Osteocyte (in vitro differentiated cells): ENCODE results near the gene DAG1. TPM values are rescaled to one million over a fixed set of nuclear protein-coding genes. Genes with fewer than 3 reads are reported as not detected.

Experiments
- DNase-seq: peaks from one replicate; pipeline ENCODE4 v3.0.0; 2021; ENCODE audit warnings: mixed read lengths; ENCODE audit not compliant: unreplicated experiment; ENCODE audit errors: extremely low spot score
- H3K27ac Mint-ChIP-seq: one replicate; pipeline ENCODE4 v1.8.0; 2021; ENCODE audit warnings: mild to moderate bottlenecking, mixed read lengths; ENCODE audit not compliant: unreplicated experiment
- H3K27me3 Mint-ChIP-seq: one replicate; pipeline ENCODE4 v1.8.0; 2021; ENCODE audit warnings: mixed read lengths; ENCODE audit not compliant: unreplicated experiment
- H3K36me3 Mint-ChIP-seq: one replicate; pipeline ENCODE4 v1.8.0; 2021; ENCODE audit warnings: mixed read lengths; ENCODE audit not compliant: unreplicated experiment
- H3K4me1 Mint-ChIP-seq: one replicate; pipeline ENCODE4 v1.8.0; 2021; ENCODE audit warnings: mixed read lengths; ENCODE audit not compliant: unreplicated experiment
- H3K4me3 Mint-ChIP-seq: one replicate; pipeline ENCODE4 v1.8.0; 2021; ENCODE audit warnings: mild to moderate bottlenecking, moderate library complexity, mixed read lengths; ENCODE audit not compliant: unreplicated experiment
- H3K9me3 Mint-ChIP-seq: one replicate; pipeline ENCODE4 v1.8.0; 2021; ENCODE audit warnings: mixed read lengths; ENCODE audit not compliant: unreplicated experiment
- CTCF ChIP-seq: fragments of 200-600 bp; sonication (generic); IDR thresholded peaks from 2 replicates; pipeline ENCODE4 v1.5.0; 2021; ENCODE audit warnings: antibody characterized with exemption, mild to moderate bottlenecking, moderate library complexity
- total RNA-seq: library from RNA; stranded (reverse); gene quantifications from 2 replicates; pipeline ENCODE4 v1.2.1, GENCODE V29; 2021

The DAG1 gene
- total RNA-seq, 1 donor from 2014 or later: 136 TPM

- DNase-seq: no peak
- Mint-ChIP-seq H3K36me3 (peaks cover 25% of the 10 kb centered on the region), H3K4me3 (no peak overlapping the region), H3K27ac (no peak overlapping the region), H3K27me3 (no peaks in the 10 kb centered on the region), H3K4me1 (no peaks in the 10 kb centered on the region), H3K9me3 (no peaks in the 10 kb centered on the region)
- no peak for TF ChIP-seq CTCF
These were observed 61.2 kb downstream of the DAG1 start for GRCh38 chr3:49531218-49531617.

GRCh38 chr3:49531715-49532114 lies 61.6 kb downstream of the DAG1 start:
- Mint-ChIP-seq H3K9me3 (no peaks in the 10 kb centered on the region), H3K27me3 (no peaks in the 10 kb centered on the region), H3K27ac (no peak overlapping the region), H3K36me3 (peaks cover 25% of the 10 kb centered on the region), H3K4me3 (no peak overlapping the region), H3K4me1 (no peaks in the 10 kb centered on the region)
- DNase-seq: no peak
- no peak for TF ChIP-seq CTCF

DNA sequence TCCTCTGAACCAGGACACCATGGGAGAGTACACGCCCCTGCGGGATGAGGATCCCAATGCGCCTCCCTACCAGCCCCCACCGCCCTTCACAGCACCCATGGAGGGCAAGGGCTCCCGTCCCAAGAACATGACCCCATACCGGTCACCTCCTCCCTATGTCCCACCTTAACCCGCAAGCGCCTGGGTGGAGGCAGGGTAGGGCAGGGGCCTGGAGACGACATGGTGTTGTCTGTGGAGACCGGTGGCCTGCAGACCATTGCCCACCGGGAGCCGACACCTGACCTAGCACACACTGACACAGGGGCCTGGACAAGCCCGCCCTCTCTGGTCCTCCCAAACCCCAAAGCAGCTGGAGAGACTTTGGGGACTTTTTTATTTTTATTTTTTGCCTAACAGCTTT lies 63.0 kb downstream of the DAG1 start:
- no peak overlapping the region for H3K27ac Mint-ChIP-seq

GRCh38 chr3:49533786-49534519 lies 63.9 kb downstream of the DAG1 start:
- no peak for DNase-seq

More for the DNA sequence above, 63.0 kb downstream of the DAG1 start:
- DNase-seq: no peak
- Mint-ChIP-seq H3K4me3 (no peak overlapping the region), H3K9me3 (no peaks in the 10 kb centered on the region), H3K27me3 (no peaks in the 10 kb centered on the region), H3K36me3 (peaks cover 25% of the 10 kb centered on the region), H3K4me1 (no peaks in the 10 kb centered on the region)
- no peak for TF ChIP-seq CTCF

More at GRCh38 chr3:49533786-49534519, 63.9 kb downstream of the DAG1 start:
- Mint-ChIP-seq H3K27ac (no peak overlapping the region), H3K4me1 (no peaks in the 10 kb centered on the region), H3K4me3 (no peak overlapping the region), H3K36me3 (peaks cover 25% of the 10 kb centered on the region), H3K27me3 (no peaks in the 10 kb centered on the region), H3K9me3 (no peaks in the 10 kb centered on the region)
- no peak for TF ChIP-seq CTCF
